Activated CD8-positive, alpha-beta T cell treated with anti-CD3 and anti-CD28 coated beads for 36 hours (primary cell): ENCODE measurements around the gene NME7. TPM values are rescaled to one million over a fixed set of nuclear protein-coding genes. Genes with fewer than 3 reads are reported as not detected.

Experiments used
- ATAC-seq: fragments of 200-7000 bp; cut with Tn5 transposase; one replicate; pipeline ENCODE4 v1.10.0; 2021; ENCODE audit warnings: mild to moderate bottlenecking, moderate library complexity
- CTCF ChIA-PET: fragments of 350-600 bp; sonication (Branson Sonifier 250); formaldehyde crosslinking; loops from one replicate; lab custom pipeline; 2021; ENCODE audit warnings: antibody characterized with exemption; lab: Charles Lee
- POLR2A ChIA-PET: fragments of 350-600 bp; sonication (Branson Sonifier 250); formaldehyde crosslinking; loops from one replicate; lab custom pipeline; 2021; ENCODE audit warnings: antibody characterized with exemption; lab: Charles Lee
- DNase-seq: peaks from one replicate; pipeline ENCODE4 v3.0.0-alpha.2; 2020
- H3K27ac Mint-ChIP-seq: one replicate; pipeline ENCODE4 v1.8.0; 2021; ENCODE audit warnings: mild to moderate bottlenecking, mixed read lengths
- H3K27me3 Mint-ChIP-seq: one replicate; pipeline ENCODE4 v1.8.0; 2021; ENCODE audit warnings: mixed read lengths
- H3K36me3 Mint-ChIP-seq: one replicate; pipeline ENCODE4 v1.8.0; 2021; ENCODE audit warnings: low read depth, mixed read lengths
- H3K4me1 Mint-ChIP-seq: one replicate; pipeline ENCODE4 v1.8.0; 2021; ENCODE audit warnings: low read depth, mixed read lengths
- H3K4me3 Mint-ChIP-seq: one replicate; pipeline ENCODE4 v1.8.0; 2021; ENCODE audit warnings: mild to moderate bottlenecking, moderate library complexity, mixed read lengths
- H3K9me3 Mint-ChIP-seq: one replicate; pipeline ENCODE4 v1.8.0; 2021; ENCODE audit warnings: mixed read lengths
- intact Hi-C: fragments of 100-400 bp; cut with micrococcal nuclease; formaldehyde crosslinking; loops from one replicate; pipeline ENCODE4 v1.10.0; 2022
- total RNA-seq, 2 experiments: library from RNA; stranded (reverse); gene quantifications; one replicate each; pipeline ENCODE4 v1.2.3, GENCODE V29; 2021
- TF ChIP-seq, protein P1 (sequence below): fragments of 200-600 bp; IDR thresholded peaks from one replicate; pipeline ENCODE4 v1.8.0; 2022; ENCODE audit warnings: antibody characterized with exemption, mild to moderate bottlenecking

The NME7 gene
- total RNA-seq, 2 experiments from 2014 or later: 15.3 to 17.4 TPM

DNA sequence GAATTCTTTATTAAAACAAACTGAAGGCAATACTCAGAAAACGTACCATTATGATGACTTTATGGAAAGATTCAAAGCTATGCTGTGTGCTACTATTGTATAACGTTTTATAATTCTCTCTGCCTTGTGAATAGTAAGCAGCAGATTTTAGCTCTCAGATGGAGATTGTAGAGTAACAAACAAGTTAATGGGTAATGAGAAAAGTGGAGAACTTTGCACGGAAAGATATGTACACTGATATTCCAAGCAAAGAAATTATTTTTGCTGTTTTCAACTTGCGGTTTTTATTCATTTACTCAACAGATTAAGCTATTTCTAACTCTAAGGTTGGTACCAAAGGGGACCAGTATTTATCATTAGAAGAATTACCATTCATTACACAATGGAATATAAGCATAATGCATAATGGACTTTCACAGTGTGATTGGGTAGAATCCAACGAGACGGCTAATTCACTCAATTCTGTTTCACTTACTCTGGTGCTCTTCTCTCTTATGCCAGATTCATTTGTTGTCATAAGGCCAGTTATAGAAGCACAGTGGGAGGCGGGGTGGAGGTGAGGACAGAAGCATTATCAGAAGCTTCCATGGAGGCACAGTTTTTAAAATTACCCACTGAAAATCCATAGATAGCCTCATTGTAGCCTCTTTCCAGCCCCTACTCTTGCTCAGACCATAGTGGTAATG is 222.5 kb downstream of the NME7 start:
- no peak overlapping the region for H3K4me3 Mint-ChIP-seq
- no peak overlapping the region for H3K27ac Mint-ChIP-seq
- POLR2A ChIA-PET: interaction anchor here (0.5 kb wide), 1 partner anchor 19 kb away, joined by 4 read pairs; no protein-coding TSS in a partner anchor
- TF ChIP-seq, protein P1, sequence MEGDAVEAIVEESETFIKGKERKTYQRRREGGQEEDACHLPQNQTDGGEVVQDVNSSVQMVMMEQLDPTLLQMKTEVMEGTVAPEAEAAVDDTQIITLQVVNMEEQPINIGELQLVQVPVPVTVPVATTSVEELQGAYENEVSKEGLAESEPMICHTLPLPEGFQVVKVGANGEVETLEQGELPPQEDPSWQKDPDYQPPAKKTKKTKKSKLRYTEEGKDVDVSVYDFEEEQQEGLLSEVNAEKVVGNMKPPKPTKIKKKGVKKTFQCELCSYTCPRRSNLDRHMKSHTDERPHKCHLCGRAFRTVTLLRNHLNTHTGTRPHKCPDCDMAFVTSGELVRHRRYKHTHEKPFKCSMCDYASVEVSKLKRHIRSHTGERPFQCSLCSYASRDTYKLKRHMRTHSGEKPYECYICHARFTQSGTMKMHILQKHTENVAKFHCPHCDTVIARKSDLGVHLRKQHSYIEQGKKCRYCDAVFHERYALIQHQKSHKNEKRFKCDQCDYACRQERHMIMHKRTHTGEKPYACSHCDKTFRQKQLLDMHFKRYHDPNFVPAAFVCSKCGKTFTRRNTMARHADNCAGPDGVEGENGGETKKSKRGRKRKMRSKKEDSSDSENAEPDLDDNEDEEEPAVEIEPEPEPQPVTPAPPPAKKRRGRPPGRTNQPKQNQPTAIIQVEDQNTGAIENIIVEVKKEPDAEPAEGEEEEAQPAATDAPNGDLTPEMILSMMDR: no peak
- no peaks in the 10 kb centered on the region for H3K27me3 Mint-ChIP-seq
- peaks cover 1% of the 10 kb centered on the region for H3K36me3 Mint-ChIP-seq
- no peak for DNase-seq
- no peak for ATAC-seq
- CTCF ChIA-PET: interaction anchor here (0.7 to 0.8 kb wide), 2 partner anchors 9 to 204 kb away, joined by 3 read pairs; no protein-coding TSS in a partner anchor
- intact Hi-C loops: no loop called here
- no peaks in the 10 kb centered on the region for H3K9me3 Mint-ChIP-seq
- no peaks in the 10 kb centered on the region for H3K4me1 Mint-ChIP-seq

DNA sequence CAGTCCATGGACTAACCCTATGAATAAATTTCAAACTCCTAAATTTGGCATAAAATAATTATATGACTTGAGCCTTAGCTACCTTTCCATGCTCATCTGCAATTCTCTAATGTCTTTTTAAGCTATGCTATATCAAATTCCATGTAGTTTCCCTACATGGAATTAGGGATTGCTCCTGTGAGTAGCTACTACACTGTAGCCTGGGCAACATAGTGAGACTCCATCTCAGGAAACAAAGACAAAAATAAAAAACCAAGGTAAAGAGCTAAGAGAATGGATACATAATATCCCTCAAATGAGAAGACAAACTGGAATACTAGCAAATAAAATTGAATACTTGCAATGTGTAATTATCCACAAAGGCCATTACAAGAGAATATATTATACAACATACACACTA is 223.6 kb downstream of the NME7 start:
- ChIA-PET CTCF (interaction anchor here (0.6 kb wide), 1 partner anchor 470 kb away, joined by 3 read pairs; no protein-coding TSS in a partner anchor), POLR2A (interaction anchor here (0.5 kb wide), 1 partner anchor 16 kb away, joined by 3 read pairs; no protein-coding TSS in a partner anchor)
- Mint-ChIP-seq H3K27ac (no peak overlapping the region), H3K36me3 (peaks cover 1% of the 10 kb centered on the region), H3K27me3 (no peaks in the 10 kb centered on the region), H3K9me3 (no peaks in the 10 kb centered on the region), H3K4me3 (no peak overlapping the region), H3K4me1 (peaks cover 8% of the 10 kb centered on the region)
- intact Hi-C loops: no loop called here
- DNase-seq (no peak), ATAC-seq (no peak)
- TF ChIP-seq, protein P1: no peak

DNA sequence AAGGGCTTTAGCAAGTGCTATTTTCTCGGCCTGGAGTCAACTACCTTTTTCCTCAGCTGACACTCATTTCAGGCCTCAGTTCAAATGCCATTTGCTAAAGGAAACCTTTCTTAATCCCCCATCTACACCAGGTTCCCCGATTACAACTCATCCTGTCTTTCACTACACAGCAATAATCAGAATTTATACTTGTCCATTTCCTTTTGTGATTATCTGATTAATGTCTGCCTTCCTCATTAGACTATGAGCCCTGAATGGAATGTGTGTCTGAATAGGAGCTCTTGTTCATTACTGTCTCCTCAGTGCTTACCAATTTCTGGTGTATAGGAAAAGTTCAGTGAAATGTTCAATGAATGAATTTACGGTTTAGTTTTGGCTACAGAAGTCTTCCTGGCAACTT is 224.3 kb downstream of the NME7 start:
- no peak overlapping the region for H3K4me3 Mint-ChIP-seq
- intact Hi-C loops: no loop called here
- H3K27ac Mint-ChIP-seq: no peak overlapping the region
- ChIA-PET POLR2A (no interaction called here), CTCF (interaction anchor here (0.6 kb wide), 1 partner anchor 469 kb away, joined by 3 read pairs; no protein-coding TSS in a partner anchor)
- ATAC-seq: no peak
- no peaks in the 10 kb centered on the region for H3K9me3 Mint-ChIP-seq
- peaks cover 1% of the 10 kb centered on the region for H3K36me3 Mint-ChIP-seq
- peaks cover 14% of the 10 kb centered on the region for H3K4me1 Mint-ChIP-seq
- TF ChIP-seq, protein P1: no peak
- no peak for DNase-seq
- no peaks in the 10 kb centered on the region for H3K27me3 Mint-ChIP-seq

DNA sequence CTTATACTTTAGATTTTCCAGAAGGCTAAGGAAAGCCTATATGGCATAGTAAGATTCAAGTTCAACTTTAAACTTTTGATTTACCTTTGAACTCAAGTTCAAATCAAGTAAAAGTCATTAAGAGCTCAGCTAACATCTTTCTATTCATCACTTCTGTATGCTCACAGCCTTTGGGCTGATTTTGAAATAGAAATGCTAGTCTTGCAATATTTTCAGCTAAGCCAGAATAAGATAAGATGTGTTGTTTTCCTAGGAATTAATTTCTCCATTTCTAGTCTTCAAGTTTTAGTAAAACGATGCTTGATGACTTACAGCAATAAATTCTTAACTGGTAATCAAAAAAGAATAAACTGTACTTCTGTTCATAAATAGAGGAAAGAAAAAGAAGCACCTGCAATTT is 225.5 kb downstream of the NME7 start:
- no peak overlapping the region for H3K4me3 Mint-ChIP-seq
- intact Hi-C loops: no loop called here
- DNase-seq (no peak), ATAC-seq (no peak)
- CTCF ChIA-PET: no interaction called here
- TF ChIP-seq, protein P1: no peak
- no peaks in the 10 kb centered on the region for H3K27me3 Mint-ChIP-seq
- H3K9me3 Mint-ChIP-seq: no peaks in the 10 kb centered on the region
- H3K27ac Mint-ChIP-seq: no peak overlapping the region
- POLR2A ChIA-PET: no interaction called here
- H3K4me1 Mint-ChIP-seq: peaks cover 17% of the 10 kb centered on the region
- H3K36me3 Mint-ChIP-seq: peaks cover 1% of the 10 kb centered on the region

DNA sequence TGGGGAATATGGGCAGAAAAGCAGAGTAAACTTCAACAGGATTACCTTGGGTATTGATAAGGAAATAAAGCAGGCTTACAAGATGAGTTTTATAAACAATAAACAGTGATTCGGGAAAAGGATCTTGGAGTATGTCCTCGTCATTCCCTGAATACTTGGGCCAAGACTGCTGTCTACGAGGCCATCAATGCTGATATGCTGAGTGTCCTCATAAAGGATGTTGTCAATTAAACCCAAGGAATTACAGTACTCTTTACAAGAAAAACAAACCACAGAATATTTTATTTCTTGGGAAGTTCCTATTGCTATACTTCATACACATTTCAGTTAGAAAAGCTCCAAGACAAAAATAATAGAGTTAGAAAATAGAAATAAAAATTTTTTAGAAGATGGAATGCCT is 226.2 kb downstream of the NME7 start:
- Mint-ChIP-seq H3K4me1 (peaks cover 18% of the 10 kb centered on the region), H3K36me3 (peaks cover 1% of the 10 kb centered on the region), H3K4me3 (no peak overlapping the region), H3K9me3 (no peaks in the 10 kb centered on the region), H3K27ac (no peak overlapping the region), H3K27me3 (no peaks in the 10 kb centered on the region)
- ChIA-PET POLR2A (no interaction called here), CTCF (no interaction called here)
- intact Hi-C loops: no loop called here
- ATAC-seq (no peak), DNase-seq (no peak)
- TF ChIP-seq, protein P1: no peak
